SW480 (cell line): ENCODE data around the gene CCDC148.
A peak's percentile ranks its signal among the peaks of the same experiment; 100 is the strongest.

ENCODE experiments used
- DNase-seq: peaks from one replicate; pipeline ENCODE4 v3.0.0-alpha.2; 2016; ENCODE audit warnings: low spot score

The CCDC148 gene

DNA sequence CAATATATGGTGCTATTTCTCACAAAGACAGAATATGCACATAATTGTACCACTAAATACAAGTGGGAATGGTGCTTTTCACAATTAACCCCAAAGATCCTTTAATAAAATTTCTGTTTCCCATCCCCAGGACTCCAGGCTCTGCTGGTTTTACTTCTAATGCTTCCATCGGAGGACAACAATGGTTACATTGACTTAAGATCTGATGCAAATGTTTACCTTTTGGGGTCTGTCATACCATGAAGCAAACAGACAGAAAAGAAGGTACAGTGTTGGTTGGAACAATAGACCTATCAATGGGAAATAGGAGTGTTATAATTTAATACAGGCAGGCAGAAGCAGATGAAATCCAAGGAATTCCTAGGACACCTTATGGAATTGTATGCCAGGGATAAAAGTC lies 249.2 kb downstream of the CCDC148 start:
- DNase-seq, result no peak

- DNase-seq, result no peak
Observed at GRCh38 chr2:158205215-158205614, 251.3 kb downstream of the CCDC148 start.

- no peak for DNase-seq
Observed at GRCh38 chr2:158204741-158205165, 251.8 kb downstream of the CCDC148 start.

GRCh38 chr2:158202161-158202815 lies 254.3 kb downstream of the CCDC148 start:
- DNase-seq, result no peak

DNA sequence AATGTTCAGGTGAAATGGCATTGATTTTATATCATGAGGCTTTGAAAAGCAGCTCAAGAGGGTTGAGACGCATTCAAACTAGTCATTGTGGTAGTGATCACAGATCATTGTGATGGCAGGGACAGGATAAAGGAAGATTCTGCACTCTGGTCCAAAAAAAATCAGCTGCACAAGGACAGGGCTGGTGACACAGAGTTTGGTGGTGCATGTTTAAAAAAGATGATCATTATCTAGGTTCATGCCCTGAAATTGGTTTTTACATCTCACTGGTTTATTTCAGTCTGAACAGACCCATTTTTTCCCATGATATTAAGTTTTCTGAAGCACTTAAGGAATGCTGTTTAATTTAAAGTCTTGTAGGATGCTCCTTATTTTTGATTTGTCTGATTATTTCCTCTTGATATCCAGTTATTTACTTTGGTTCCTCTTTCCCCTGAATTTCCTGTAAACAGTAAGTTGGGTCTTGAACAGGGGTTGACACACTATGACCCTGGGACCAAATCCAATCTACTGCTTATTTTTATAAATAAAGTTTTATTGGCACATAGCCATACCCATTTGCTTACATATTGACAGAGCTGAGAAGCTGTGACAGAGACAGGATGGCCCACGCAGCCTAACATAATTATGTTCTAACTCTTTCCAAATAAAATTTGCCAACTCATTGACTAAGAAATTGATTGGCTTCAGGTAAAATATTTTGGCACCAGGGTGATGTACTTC lies 256.5 kb downstream of the CCDC148 start:
- no peak for DNase-seq

GRCh38 chr2:158197940-158198339 lies 258.6 kb downstream of the CCDC148 start:
- no peak for DNase-seq

DNA sequence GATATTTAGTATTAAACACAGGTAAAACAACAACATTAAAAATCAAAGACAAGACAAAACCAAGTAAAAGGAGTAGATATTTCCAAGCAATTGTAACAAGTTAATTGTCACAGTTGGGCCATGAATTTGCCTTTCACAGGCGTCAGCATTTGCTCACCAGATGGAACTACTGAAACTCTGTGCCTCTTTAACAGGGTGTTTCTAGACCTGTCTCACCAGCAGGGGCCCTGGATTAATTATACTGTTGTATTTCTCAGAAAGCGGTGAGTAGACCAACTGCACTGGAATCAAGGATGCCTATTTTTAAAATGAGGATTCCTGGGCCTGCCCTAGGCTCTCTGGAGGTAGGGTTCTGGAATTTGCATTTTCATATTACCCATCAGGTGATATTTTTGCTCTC lies 262.3 kb downstream of the CCDC148 start:
- no peak for DNase-seq

DNA sequence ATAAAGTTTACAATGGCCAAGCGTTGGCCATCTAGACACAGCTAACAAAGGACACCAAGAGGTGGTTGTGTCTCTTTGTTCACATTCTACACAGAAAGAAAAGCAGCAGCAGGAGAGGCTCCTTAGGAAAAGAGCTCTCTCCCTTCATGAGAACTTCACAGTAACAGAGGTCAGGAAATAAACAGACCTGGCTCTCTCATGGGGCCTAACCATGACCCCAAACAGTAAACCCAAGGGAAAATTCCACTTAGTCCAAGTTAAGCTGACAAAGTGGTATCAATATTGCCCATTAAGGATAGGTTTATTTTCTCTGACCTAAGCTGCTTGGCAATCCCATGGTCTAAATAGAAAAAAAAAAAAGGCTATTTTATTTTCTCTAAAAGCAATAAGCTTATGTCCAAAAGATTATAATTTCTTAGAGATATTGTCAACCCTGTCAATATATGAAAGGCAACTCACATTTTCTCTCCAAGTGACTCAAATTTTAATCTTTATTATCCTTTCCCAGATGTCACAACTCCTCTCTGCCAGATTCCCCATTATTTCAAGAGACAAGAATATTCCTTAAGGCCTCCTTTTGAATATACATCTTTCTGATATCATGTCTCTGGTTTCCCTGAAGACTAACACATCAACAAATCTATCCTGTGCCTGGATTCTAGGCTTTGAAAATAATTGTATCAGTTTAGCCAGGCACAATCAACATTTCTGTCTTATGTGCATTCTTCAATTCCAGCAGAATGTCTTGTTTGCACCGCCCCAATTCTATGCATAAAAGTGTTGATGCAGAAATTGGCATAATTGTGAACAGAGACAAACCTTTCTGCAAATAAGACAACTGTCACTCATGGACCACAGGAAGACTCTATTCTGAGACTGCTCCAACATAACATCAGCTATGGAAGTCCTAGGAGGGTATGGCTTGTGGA lies 263.8 kb downstream of the CCDC148 start:
- no peak for DNase-seq

DNA sequence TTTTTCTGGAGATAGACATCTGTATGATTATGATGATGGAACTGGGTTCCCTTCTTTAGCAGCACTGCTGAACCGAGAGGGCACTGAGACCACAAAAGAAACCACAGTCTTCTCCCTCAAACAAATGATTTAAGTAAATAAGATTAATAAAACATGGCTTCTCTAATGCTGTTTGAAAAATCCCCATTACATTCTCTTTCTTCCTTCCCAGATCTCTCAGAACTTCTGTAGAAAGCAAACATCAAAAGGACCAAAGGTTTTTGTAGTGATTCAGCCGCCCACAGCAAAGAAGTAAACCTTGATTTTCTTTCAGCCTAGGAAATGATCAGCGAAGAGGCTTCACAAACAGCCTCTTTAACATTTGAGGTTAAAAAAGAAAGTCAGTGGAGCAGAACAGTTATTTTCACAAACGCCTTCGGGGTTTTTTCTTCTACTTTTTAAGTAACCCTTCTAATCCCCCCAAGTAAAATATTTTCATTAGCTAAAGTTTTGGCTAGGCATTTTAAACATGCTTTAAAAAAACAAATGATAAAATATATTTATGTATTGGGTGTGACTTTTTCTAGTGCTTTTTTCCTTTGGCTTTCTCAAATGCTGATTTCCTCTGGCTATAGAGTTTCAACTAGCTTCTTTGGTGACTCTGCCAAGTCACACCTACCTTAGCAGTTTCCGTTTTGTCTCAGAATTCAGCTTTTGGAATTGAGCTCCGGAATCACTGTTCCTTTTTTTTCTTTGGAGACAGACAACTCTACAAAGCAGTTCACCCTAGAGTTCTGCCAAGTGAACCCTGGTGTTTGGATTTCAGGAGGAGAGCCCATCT lies 265.3 kb downstream of the CCDC148 start:
- peak; percentile 79 for DNase-seq

DNA sequence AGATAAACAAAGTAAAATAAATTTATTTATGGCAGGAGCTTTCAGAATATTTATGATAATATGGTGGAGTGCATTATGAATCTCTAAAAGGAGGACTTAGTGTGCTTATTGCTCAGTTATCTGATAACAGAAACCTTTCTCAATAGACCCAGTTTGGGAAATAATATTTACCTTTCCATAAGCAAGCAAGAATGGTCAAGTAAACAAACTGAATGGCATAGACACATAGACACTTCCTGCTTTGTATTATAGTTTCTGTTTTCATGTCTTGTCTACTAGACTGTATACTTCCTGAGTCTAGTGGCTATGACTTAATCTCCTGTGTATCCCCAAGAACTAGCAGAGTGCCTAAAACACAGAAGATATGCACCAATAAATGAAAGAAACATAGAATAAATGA lies 267.0 kb downstream of the CCDC148 start:
- no peak for DNase-seq

DNA sequence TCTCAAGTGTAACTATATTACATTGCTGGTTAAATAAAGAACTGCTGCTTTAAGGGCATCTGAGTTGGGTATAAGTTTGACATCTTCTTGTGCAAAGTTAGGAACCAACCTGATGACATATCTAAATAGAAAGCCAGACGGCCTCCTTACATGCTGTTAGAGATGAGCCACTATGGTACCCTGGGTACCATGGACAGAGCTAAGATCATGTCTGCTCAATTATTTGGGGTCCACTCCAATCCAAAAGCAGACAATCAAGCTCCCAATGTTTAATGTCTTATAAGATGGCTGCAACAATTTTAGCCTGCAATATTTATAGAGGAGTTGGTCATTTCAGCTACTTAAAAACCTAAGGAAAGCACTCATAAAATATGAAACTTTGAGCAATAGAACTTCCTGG lies 268.6 kb downstream of the CCDC148 start:
- DNase-seq, result no peak

DNA sequence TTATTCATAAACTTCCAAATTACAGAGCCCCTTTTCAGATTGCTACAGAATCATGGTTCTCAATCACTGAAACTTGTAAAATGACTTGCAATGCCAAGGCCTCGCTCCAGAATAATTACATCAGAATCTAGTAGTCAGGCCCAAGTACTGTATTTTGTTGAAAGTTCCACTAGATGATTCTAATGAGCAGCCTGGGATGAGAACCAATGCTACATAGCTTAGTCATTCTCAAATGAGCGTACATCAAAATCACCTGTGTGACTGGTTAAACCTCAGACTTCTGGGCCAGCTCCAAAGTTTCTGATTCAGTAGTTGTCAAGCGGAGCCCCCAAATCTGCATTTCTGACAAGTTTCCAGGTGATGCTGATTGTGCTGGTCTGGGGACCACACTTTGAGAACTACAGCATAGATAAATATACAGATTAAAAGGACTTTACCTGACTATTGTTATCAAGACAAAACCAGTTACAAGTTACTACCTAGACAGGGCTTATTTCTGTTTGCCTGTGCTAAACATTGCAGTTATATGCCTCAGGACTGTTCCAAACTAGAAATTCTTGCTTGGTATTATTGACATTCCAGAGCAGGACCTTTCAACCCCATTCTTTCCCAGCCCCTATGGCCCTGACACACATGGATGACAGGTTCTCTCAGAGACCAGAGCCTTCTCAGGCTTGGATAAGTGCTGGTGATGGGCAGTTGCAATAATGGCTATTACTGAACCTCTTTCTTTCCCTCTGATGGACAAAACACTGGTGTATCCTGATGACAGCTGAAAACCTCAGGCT lies 271.8 kb downstream of the CCDC148 start:
- DNase-seq, result no peak

- DNase-seq, result no peak
Observed at GRCh38 chr2:158184001-158184400, 272.6 kb downstream of the CCDC148 start.

DNA sequence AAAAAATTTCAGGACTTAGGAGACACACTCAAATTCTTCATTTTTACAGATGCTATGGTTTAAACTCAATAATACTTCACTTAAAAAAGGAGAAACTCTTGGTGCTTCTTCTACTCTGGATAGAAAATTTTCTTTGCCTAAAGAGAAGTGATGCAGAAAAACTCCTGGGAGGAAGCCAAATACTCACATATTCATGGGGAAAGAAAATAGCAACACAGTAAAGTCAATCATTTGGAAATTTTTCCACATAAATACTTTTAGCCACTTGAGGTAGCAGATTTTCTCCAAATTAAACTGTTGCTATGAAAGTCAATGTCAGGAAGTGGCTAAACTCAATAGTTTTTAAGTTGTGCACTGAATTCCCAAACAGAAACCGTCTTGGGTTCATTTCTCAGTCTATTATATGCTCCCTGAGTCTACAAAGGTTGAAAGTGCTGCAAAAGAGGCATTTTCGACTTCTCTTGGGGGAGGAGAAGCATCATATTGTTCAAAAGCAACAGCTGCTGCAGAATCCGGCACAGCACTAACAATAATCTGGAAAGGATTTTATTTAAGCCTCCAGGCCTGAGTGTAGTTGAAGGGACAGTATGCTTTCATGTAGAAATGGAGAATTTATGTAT lies 273.8 kb downstream of the CCDC148 start:
- DNase-seq, result no peak

DNA sequence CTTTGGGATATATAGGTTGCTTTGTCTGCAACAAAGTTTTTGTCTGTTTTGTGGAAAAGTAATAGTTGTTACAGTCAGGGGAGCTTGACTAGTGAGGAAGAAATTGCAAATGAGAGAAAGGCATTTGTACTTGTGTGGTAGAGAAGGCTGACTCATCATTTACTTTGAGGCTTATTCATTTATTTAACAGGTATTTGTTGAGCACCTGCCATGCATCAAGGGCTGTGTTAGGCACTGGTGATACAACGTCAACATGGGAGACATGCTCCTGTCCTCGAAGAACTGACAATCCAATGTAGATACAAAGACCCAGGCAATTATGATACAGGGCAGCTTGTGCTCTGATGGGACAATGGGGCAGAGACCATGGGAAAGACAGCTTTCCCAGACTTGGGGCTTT lies 275.4 kb downstream of the CCDC148 start:
- peak; percentile 16 for DNase-seq

DNA sequence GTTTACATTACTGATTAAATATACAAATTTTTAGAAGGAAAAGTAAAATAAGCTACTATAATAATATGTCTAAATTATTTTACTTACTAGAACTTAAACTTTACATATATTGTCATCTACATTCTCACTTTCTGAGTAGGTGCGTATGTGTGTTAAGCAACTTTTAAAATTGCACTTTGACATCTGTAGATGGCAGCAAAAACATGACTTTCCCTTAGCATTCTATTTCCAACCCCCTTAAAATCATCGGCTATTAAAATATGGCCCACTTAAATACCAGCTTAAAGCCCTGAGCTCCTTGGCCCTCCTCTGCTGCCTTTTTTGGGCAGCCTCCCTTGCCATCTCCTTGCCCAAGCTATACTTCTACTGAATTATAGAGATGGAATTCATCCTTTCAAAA lies 276.9 kb downstream of the CCDC148 start:
- DNase-seq, result peak; percentile 31

DNA sequence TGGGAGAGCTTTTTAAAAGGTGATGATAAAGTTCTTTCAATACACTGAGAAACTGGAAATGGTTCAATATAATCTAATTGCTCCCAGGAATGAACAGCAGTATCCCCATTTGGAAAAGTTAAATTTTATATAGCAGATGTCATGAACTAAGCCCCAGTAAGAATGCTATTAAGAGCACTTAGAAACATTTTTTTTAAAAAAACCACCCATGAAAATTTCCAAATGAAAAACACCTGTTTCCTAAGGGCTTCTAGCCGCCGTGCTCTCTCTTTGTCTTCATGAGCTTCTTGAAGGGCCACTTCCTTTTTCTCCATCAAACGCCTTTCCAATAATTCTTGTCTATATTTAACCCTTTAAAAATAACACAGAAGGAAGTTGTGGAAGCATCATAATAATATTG lies 277.9 kb downstream of the CCDC148 start:
- no peak for DNase-seq

DNA sequence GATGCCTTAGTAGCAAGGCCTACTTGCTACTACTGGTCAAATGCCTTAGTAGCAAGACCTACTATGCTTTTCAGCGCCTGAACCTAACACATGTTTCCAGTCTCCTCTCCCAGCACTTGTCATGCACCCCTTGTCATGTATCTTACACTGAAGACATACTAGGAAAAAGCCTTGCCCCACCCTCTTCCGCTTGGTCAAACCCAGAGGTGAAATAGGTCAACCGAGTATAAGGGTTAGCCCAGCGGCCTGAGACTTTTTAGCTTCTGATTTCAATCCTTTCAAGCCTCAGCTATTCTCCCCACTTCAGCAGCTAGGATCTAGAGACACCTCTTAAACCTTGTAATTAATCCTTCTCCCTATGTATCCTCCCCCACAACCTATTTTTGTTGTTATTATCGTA lies 281.6 kb downstream of the CCDC148 start:
- DNase-seq, result no peak

DNA sequence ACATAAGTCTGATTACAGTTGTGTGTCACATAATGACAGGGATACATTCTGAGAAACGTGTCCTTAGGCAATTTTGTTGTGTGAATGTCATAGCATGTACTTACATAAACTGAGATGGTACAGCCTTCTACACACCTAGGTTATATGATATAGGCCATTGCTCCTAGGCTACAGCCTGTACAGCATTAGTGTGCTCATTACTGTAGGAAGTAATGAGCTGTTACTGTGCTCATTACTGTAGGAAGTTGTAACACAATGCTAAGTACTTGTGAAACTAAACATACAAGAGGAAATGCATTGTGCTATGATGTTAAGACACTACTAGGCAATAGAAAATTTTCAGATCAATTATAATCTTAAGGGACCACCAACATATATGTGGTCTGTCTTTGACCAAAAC lies 282.1 kb downstream of the CCDC148 start:
- no peak for DNase-seq

- DNase-seq, result no peak
Observed at GRCh38 chr2:158172719-158173118, 283.8 kb downstream of the CCDC148 start.

DNA sequence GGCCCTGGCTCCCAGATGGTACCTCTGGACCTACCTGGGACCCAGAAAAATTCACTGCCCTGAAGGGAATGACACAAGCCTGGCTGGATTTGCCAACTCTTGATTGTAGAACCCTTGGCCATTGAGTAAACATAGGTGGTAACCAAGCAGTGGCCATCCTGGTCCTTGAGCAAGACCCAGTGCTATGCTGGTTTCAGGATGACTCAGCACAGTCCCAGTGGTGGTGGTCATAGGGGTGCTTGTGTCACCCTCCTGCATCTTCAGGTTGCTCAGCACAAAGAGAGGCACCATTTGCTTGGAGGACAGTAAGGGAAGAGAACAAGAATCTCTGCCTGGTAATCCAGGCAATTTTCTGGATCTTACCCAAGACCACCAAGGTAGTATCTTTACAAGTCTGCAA lies 302.0 kb downstream of the CCDC148 start:
- DNase-seq, result no peak
